ENCODE data around the gene PRRT3. TPM values are rescaled to one million over a fixed set of nuclear protein-coding genes. Genes with fewer than 3 reads are reported as not detected.
A peak's percentile ranks its signal among the peaks of the same experiment; 100 is the strongest.

PRRT3 gene
- total and polyA plus RNA-seq, 9 of the 15 experiments (the other 6 are each of a cell fraction or from before 2014, with no cell fraction given) = 0.06 to 1.9 (median 1.2) TPM

GRCh38 chr3:9951962-9952805 lies at the start of gene PRRT3 (continued):
- TF ChIP-seq AFF4 (CRISPR knock-in tag; IDR thresholded peaks at IDR 0.05) (no peak), CHD1 (IDR thresholded peaks at IDR 0.05; ENCODE audit: low read length) (no peak), MEIS2 (IDR thresholded peaks at IDR 0.05; ENCODE audit: partially characterized antibody) (peak; percentile 15), NONO (IDR thresholded peaks at IDR 0.05; ENCODE audit: low read depth in 2 of 2, low read length in 1 of 2) (no peak), NEUROD1 (IDR thresholded peaks at IDR 0.05; ENCODE audit: borderline replicate concordance, low read depth, low read length, partially characterized antibody) (no peak), MLX (CRISPR knock-in tag; conservative IDR thresholded peaks at IDR 0.05) (no peak), SREBF1 (IDR thresholded peaks at IDR 0.05; ENCODE audit: borderline replicate concordance, low read depth, low read length) (no peak), DDX20 (tag; IDR thresholded peaks at IDR 0.05; ENCODE audit: low read depth) (no peak), MCM3 (IDR thresholded peaks at IDR 0.05) (no peak), LARP7 (IDR thresholded peaks at IDR 0.05) (no peak), RAD21 (CRISPR knock-in tag; conservative IDR thresholded peaks at IDR 0.05 in 1 of 2, IDR thresholded peaks at IDR 0.05 in 1 of 2) (0 out of 4 replicates have a peak, but pooled peaks of 1 of the 2 experiments have one; percentile 10), ZNF146 (CRISPR knock-in tag; IDR thresholded peaks at IDR 0.05; ENCODE audit: unreplicated experiment) (peak; percentile 3), CCAR2 (IDR thresholded peaks at IDR 0.05; ENCODE audit: low read depth, low read length) (no peak), ETV6 (IDR thresholded peaks at IDR 0.05; ENCODE audit: borderline replicate concordance in 1 of 2, low read depth in 2 of 2, low read length in 1 of 2) (no peak), ETV6 (CRISPR knock-in tag; IDR thresholded peaks at IDR 0.05; ENCODE audit: borderline replicate concordance) (no peak), ZNF79 (CRISPR knock-in tag; IDR thresholded peaks at IDR 0.05; ENCODE audit: low read depth) (no peak), MCM5 (IDR thresholded peaks at IDR 0.05; ENCODE audit: low read depth) (no peak), RCOR1 (IDR thresholded peaks at IDR 0.05; ENCODE audit: borderline replicate concordance in 1 of 2, low read depth in 2 of 2, low read length in 2 of 2) (peak in 1 of 2 experiments; percentile 87; a peak in 2 of 4 replicates), DACH1 (IDR thresholded peaks at IDR 0.05; ENCODE audit: partially characterized antibody) (no peak), KAT7 (CRISPR knock-in tag; IDR thresholded peaks at IDR 0.05; ENCODE audit: borderline replicate concordance) (0 out of 2 replicates have a peak, but pooled peaks have one; percentile 54)
- TF ChIP-seq, protein P1, sequence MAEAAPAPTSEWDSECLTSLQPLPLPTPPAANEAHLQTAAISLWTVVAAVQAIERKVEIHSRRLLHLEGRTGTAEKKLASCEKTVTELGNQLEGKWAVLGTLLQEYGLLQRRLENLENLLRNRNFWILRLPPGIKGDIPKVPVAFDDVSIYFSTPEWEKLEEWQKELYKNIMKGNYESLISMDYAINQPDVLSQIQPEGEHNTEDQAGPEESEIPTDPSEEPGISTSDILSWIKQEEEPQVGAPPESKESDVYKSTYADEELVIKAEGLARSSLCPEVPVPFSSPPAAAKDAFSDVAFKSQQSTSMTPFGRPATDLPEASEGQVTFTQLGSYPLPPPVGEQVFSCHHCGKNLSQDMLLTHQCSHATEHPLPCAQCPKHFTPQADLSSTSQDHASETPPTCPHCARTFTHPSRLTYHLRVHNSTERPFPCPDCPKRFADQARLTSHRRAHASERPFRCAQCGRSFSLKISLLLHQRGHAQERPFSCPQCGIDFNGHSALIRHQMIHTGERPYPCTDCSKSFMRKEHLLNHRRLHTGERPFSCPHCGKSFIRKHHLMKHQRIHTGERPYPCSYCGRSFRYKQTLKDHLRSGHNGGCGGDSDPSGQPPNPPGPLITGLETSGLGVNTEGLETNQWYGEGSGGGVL (CRISPR knock-in tag; IDR thresholded peaks at IDR 0.05) = no peak

Data from K562 (cell line).